ENCODE data around the gene KRTAP10-3.
"Not testable (repeated sequence)": the region's sequence is repeated elsewhere in the genome, so short reads cannot be mapped to it uniquely, and the experiment has no call there.

KRTAP10-3 gene, protein sequence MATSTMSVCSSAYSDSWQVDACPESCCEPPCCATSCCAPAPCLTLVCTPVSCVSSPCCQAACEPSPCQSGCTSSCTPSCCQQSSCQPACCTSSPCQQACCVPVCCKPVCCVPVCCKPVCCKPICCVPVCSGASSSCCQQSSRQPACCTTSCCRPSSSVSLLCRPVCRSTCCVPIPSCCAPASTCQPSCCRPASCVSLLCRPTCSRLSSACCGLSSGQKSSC

DNA sequence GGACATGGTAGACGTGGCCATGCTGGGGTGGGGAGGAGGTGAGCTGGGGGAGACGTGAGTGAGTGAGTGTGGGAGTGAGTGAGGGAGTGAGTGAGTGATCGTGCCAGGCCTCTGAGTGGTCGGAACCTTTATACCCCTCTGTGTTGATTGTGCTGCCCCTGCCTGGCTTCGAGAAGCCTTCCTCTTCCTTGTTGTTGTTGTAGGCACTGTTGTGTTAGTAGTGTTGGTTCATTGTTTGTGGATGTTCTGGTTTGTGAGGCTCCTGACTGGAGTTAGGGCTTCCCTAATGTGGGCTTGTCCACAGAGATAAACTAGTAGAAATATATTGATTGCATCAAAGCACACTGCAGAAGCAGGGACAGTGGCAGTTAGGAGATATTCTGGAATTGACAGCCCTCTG lies at the start of gene KRTAP10-3:
TSS of gene KRTAP10-3 (minus strand) at position 101 of the 400 bp plus-strand sequence. CDS start at position 21, 80 bp downstream.
- no peak for DNase-seq

DNA sequence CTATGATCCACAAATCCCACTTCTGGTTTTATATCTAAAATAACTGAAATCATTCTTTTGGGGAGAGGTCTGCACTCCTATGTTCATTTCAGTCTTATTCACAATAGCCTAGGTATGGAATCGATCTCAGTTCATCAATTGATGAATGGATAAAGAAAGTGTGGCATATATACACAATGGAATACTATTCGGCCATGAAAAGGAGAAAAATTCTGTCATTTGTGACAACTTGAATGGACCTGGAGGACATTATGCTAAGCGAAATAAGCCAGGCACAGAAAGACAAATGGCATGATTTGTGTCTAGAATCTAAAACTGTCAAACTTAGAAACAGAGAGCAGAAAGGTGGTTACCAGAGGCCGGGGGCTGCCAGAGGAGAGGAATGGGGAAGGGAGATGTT lies 47.9 kb upstream of the KRTAP10-3 start:
- DNase-seq: no peak

GRCh38 chr21:44603911-44604310 lies 45.3 kb upstream of the KRTAP10-3 start:
- DNase-seq: no peak

GRCh38 chr21:44603109-44603875 lies 44.7 kb upstream of the KRTAP10-3 start:
- no peak for DNase-seq

- DNase-seq: no peak
Observed at GRCh38 chr21:44602463-44602850, 43.9 kb upstream of the KRTAP10-3 start.

DNA sequence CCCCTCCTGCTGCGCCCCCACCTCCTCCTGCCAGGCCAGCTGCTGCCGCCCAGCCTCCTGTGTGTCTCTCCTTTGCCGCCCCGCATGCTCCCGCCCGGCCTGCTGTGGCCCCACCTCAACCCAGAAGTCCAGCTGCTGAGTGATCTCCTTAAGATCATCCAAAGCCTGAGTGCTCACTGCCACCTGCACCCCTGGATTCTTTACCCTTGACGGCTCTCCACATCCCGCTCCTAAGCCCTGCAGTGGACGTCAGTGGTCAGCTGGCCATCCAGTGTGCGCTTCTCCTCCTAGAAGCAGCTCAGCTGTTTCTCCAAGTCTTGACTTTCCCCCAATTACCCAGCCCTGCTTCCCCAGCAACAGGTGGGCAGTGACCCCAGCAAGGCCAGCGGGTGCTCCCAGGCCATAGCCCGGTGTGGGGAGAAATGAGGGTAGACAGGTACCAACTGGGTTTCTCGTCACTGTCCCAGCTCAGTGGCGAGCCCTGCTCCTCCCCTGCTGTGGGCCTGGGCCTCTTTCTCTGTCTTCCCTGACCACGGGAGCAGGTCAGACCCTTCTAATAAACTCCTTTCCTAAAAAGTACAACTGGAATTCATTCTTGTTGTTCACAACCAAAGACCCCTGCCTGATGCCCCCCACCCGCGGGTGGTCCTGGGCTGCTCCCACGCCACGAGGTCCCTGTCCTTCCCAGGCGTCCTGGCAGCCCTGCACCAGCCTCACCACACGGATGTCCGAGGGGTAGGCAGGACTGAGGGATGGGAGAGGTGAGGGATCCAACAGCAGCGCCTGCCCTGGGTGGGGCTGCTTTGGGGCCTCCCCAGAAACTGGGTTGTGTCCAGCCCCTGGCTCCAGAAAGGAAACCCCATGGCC lies 43.2 kb upstream of the KRTAP10-3 start:
- DNase-seq: no peak

DNA sequence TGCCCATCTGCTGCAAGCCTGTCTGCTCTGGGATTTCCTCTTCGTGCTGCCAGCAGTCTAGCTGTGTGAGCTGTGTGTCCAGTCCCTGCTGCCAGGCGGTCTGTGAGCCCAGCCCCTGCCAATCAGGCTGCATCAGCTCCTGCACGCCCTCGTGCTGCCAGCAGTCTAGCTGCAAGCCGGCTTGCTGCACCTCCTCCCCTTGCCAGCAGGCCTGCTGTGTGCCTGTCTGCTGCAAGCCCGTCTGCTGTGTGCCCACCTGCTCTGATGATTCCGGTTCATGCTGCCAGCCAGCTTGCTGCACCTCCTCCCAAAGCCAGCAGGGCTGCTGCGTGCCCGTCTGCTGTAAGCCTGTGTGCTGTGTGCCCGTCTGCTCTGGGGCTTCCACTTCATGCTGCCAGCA lies 42.5 kb upstream of the KRTAP10-3 start:
- DNase-seq: not testable (repeated sequence)

DNA sequence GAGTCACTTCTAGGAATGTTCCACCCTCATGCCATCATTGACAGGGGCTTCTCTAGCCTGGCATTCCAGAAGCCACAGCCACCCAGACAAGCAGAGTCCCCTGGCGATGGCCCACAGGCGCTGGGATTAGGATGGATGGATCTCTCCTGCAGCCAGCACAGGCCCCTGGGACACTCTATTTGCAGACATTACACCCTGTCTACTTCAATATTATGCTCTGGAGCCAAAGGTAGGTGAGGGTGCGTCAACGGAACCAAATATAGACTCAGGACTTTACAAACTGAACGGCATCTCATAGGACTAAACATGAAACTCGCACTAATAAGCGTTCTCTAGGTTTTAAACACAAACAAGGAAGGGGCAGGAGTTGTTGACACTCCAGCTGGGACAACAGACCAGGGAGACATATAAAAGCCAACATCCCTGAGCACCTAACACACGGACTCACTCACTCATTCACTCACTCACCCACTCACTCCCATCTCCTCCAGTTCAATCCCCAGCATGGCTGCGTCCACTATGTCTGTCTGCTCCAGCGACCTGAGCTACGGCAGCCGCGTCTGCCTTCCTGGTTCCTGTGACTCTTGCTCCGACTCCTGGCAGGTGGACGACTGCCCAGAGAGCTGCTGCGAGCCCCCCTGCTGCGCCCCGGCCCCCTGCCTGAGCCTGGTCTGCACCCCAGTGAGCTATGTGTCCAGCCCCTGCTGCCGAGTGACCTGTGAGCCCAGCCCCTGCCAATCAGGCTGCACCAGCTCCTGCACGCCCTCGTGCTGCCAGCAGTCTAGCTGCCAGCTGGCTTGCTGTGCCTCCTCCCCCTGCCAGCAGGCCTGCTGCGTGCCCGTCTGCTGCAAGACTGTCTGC lies 41.8 kb upstream of the KRTAP10-3 start, which contains the start of gene KRTAP10-7:
TSS of gene KRTAP10-7 (plus strand) at position 480 of the 861 bp plus-strand sequence. CDS start at position 505, 25 bp downstream.
- DNase-seq: not testable (repeated sequence)

DNA sequence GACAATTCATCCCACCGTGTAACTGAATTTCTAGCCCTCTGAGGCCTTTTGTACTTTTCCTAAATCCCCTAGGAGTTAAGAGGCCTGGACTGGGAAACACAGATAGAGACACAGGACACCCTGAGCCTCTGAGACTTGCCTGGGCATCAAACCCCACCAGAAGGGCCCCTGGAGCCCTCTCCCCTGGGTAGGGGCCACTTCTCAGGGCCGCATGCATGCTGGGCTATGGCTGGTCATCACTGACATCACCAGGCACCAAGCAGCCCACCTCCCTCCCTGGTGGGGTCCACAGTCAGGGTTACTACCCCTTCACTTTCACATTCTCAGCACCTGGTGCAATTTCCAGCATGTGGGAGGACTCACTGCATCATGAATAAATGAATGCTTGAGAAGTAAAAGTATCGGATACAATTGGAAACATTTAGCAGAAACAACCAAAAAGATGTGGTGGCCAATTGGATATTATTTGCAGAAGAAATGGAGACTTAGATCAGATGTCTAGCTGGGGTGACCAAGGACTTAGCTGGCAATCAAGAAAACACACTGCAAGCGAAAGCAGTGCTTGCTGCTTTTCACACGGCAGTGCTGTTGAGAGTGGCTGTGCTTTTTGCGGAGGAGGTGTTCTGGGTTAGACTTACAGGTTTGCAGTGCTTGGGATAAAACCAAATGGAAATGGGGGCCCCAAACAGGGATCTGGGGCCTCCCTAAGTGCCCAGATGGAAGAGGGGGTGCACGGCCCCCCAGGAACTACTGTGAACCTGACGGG lies 40.9 kb upstream of the KRTAP10-3 start:
- no peak for DNase-seq

GRCh38 chr21:44598061-44598460 lies 39.5 kb upstream of the KRTAP10-3 start:
- no peak for DNase-seq

GRCh38 chr21:44596068-44596725 lies 37.6 kb upstream of the KRTAP10-3 start:
- no peak for DNase-seq

DNA sequence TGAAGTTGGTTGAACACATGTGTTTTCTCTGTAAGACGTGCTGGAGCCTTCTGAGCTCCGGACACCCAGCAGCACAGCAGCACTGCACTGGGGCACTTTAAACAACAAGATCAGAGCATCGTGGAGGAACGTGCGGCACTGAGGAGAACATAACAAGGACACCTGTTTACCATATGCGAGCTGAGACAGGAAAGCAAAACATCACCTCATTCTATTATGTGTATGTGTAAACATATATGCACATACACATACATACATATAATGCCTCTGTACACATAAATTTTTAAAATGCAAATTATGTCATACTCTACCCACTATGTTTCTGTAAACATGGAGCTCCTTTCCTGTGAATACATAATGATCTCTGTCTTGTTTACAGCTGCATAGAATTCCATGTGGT lies 36.9 kb upstream of the KRTAP10-3 start:
- DNase-seq: no peak

- no peak for DNase-seq
Observed at GRCh38 chr21:44594406-44594916, 35.9 kb upstream of the KRTAP10-3 start.

GRCh38 chr21:44593598-44594405 lies 35.2 kb upstream of the KRTAP10-3 start:
- peak; percentile 94 for DNase-seq

DNA sequence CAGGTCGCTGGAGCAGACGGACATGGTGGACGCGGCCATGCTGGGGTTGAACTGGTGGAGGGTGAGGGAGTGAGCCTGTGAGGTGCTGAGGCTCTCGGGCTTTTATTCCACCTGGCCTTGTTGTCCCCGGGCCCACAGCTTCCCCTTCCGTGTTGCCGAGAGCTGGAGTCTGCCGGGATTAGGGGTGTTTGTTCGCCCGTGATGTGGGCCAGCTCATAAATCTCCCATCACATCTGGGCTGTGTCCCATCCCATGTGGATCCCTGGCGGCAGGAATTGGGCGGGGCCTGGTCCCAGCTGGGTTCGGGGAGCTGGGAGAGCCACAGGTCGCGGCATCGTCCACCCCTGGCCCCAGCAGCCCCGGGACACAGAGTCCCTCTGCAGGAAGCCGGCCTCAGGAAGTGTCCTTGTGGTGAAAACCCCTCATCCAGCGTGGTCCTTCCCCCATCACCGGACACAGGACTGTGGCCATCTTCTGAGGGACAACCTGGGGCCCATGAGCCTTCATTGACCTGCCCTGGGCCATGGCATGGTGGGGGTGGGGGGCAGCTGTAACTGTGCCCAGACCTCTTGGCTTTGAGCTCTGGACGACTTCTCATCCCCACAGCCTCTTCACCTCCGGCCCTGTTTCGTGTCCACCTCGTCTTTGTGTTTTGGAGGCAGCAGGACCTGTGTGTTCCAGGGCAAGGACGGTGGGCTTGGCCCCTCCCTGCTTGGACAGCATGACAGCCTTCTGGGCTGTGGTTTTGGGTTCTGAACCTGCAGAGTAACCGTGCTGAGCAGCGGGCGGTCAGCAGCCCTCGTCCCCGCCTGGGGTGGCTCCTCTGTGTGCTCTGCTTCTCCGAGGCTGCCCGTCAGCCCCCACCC lies 34.1 kb upstream of the KRTAP10-3 start, which contains the start of gene KRTAP10-6:
TSS of gene KRTAP10-6 (minus strand) at position 60 of the 866 bp plus-strand sequence. CDS start at position 39, 21 bp downstream.
- DNase-seq: no peak

DNA sequence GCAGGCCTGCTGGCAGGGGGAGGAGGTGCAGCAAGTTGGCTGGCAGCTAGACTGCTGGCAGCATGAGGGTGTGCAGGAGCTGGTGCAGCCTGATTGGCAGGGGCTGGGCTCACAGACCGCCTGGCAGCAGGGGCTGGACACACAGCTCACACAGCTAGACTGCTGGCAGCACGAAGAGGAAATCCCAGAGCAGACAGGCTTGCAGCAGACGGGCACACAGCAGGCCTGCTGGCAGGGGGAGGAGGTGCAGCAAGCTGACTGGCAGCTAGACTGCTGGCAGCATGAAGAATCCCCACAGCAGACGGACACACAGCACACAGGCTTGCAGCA lies 33.2 kb upstream of the KRTAP10-3 start:
- DNase-seq: not testable (repeated sequence)

DNA sequence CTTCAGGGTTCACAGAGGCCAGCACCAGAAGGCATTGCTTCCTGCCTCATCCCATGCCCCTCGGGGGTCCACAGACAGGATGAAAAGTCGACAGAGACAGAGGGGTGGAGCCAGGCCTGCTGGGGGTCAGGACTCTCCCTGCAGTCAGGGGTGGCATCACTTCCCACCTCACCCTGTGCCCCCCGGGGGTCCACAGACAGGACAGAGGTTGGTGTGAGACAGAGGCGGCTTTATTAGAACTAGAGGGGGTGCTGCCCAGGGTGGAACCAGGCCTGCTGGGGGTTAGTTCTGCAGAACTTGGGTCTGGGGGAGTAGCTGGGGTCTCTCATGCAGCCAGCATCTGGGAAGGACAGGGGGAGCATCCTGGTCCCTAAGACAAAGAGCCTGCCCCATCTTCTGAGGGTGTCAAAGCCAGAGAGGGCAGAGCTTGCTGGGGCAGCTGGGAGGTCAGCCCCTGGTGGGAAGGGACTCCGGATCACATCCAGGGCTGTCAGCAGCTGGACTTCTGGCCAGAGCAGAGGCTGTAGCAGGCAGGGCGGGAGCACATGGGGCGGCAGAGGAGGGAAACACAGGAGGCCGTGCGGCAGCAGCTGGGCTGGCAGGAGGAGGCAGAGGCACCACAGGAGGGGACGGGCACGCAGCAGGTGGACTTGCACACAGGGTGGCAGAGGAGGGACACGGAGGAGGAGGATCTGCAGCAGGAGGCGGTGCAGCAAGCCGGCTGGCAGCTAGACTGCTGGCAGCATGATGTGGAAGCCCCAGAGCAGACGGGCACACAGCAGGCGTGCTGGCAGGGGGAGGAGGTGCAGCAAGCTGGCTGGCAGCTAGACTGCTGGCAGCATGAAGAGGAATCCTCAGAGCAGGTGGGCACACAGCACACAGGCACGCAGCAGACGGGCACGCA lies 32.6 kb upstream of the KRTAP10-3 start:
- DNase-seq: not testable (repeated sequence)

GRCh38 chr21:44590311-44590721 lies 31.7 kb upstream of the KRTAP10-3 start:
- DNase-seq: no peak

Measured in hematopoietic multipotent progenitor cell treated with erythropoietin and hydrocortisone succinate and interleukin-3 and kit ligand, for 4 days (in vitro differentiated cells).